K562 (cell line): ENCODE data around the gene CREB3L2. TPM values are rescaled to one million over a fixed set of nuclear protein-coding genes. Genes with fewer than 3 reads are reported as not detected.
A peak's percentile ranks its signal among the peaks of the same experiment; 100 is the strongest.

Experiments
- CCNT2 ChIP-seq: IDR thresholded peaks from 2 replicates; pipeline ENCODE4 v1.6.1; 2011; ENCODE audit warnings: borderline replicate concordance, low read depth, mild to moderate bottlenecking, moderate library complexity, mixed read lengths, low read length; ENCODE audit not compliant: insufficient read length; ENCODE audit errors: extremely low read depth
- HSF4 ChIP-seq: fragments of 250-450 bp; sonication (Bioruptor Pico); IDR thresholded peaks from 2 replicates; pipeline ENCODE4 v2.1.2; 2022; ENCODE audit warnings: mild to moderate bottlenecking, moderate library complexity, borderline replicate concordance
- KDM1A ChIP-seq, 2 experiments: fragments of 450-650 bp; IDR thresholded peaks; 2 replicates each; pipeline ENCODE4 v1.6.1; 2016; ENCODE audit warnings: mild to moderate bottlenecking in 2 of 2
- TCF7 ChIP-seq: sonication (generic); IDR thresholded peaks from 2 replicates; pipeline ENCODE4 v1.6.1; 2016; ENCODE audit warnings: antibody characterized with exemption, borderline replicate concordance
- ZNF253 ChIP-seq: fragments of 250-450 bp; sonication (Bioruptor Pico); conservative IDR thresholded peaks from 2 replicates; pipeline ENCODE4 v1.6.1; 2021; ENCODE audit warnings: mild to moderate bottlenecking
- polyA plus RNA-seq, 8 experiments: library from polyadenylated mRNA; depleted of rRNA in 4 of 8; stranded (reverse) in 5 of 8; unstranded in 3 of 8; fragments of >200 nt; fragmentation: Nextera tagmentation in 2 of 8; fragmentation: Illumina TruSeq in 1 of 8; extraction: Ambion mirVana in 2 of 8; extraction: Trizol in 1 of 8; gene quantifications; 2 replicates each; pipeline versions ENCODE4 v1.2.1 to v1.2.3, GENCODE V29; 2011 to 2014; ENCODE audit warnings: inconsistent platforms in 1 of 8, missing spikeins in 1 of 8
- total RNA-seq, 7 experiments: library from RNA; depleted of rRNA in 6 of 7; stranded (reverse); fragments of >200 nt in 6 of 7; fragmentation: Illumina TruSeq in 2 of 7; extraction: Trizol in 2 of 7; gene quantifications; 2 replicates each; pipeline versions ENCODE4 v1.2.1 to v1.2.3, GENCODE V29; 2011 to 2021; ENCODE audit warnings: low replicate concordance in 1 of 7
- TF ChIP-seq, protein P1 (sequence below): fragments of 200-600 bp; sonication (generic); IDR thresholded peaks from one replicate; pipeline ENCODE4 v1.6.1; 2012; ENCODE audit warnings: mild to moderate bottlenecking, low read depth, low read length, inconsistent platforms
- TF ChIP-seq, protein P2 (sequence below), 2 experiments: fragments of 450-650 bp; IDR thresholded peaks; 2 replicates each; pipeline ENCODE4 v1.6.1; 2016; ENCODE audit warnings: mild to moderate bottlenecking in 2 of 2, borderline replicate concordance in 1 of 2, low read depth in 1 of 2, moderate library complexity in 1 of 2

The CREB3L2 gene
- total and polyA plus RNA-seq, 9 of the 15 experiments (the other 6 are each of a cell fraction or from before 2014, with no cell fraction given), result 7.1 to 45.6 (median 15.8) TPM

DNA sequence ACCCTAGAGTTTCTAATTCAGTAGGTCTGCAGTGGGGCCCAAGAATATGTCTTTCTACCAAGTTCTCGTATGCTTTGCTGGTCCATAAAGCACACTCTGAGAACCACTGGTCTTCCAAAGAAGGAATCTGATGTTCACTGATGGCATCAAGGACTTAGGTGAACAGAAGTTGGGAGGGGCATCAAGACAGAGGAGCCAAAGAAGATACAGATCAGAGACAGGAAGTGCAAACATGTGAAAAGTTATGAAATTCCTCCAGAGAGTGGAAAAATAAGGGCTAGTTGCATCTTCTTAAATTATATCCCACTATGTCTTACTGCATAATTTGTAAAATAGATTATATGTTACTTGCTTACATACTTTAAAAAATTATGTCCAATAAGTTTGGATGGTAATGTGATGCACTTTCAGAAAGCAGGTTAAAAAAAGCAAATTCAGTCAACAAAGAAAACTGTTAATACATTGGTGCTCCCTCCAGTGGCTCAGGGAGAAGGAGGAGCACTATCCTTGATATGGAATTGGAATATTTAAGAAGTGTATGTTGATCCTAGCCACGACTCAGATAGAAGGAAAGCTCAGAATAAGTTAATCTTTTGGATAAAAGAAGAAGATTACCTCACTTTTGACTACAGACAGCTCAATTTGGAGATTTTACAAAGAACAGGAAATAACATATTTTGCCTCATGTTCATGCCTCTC is 35.8 kb downstream of the CREB3L2 start (continued):
- TF ChIP-seq, protein P1, sequence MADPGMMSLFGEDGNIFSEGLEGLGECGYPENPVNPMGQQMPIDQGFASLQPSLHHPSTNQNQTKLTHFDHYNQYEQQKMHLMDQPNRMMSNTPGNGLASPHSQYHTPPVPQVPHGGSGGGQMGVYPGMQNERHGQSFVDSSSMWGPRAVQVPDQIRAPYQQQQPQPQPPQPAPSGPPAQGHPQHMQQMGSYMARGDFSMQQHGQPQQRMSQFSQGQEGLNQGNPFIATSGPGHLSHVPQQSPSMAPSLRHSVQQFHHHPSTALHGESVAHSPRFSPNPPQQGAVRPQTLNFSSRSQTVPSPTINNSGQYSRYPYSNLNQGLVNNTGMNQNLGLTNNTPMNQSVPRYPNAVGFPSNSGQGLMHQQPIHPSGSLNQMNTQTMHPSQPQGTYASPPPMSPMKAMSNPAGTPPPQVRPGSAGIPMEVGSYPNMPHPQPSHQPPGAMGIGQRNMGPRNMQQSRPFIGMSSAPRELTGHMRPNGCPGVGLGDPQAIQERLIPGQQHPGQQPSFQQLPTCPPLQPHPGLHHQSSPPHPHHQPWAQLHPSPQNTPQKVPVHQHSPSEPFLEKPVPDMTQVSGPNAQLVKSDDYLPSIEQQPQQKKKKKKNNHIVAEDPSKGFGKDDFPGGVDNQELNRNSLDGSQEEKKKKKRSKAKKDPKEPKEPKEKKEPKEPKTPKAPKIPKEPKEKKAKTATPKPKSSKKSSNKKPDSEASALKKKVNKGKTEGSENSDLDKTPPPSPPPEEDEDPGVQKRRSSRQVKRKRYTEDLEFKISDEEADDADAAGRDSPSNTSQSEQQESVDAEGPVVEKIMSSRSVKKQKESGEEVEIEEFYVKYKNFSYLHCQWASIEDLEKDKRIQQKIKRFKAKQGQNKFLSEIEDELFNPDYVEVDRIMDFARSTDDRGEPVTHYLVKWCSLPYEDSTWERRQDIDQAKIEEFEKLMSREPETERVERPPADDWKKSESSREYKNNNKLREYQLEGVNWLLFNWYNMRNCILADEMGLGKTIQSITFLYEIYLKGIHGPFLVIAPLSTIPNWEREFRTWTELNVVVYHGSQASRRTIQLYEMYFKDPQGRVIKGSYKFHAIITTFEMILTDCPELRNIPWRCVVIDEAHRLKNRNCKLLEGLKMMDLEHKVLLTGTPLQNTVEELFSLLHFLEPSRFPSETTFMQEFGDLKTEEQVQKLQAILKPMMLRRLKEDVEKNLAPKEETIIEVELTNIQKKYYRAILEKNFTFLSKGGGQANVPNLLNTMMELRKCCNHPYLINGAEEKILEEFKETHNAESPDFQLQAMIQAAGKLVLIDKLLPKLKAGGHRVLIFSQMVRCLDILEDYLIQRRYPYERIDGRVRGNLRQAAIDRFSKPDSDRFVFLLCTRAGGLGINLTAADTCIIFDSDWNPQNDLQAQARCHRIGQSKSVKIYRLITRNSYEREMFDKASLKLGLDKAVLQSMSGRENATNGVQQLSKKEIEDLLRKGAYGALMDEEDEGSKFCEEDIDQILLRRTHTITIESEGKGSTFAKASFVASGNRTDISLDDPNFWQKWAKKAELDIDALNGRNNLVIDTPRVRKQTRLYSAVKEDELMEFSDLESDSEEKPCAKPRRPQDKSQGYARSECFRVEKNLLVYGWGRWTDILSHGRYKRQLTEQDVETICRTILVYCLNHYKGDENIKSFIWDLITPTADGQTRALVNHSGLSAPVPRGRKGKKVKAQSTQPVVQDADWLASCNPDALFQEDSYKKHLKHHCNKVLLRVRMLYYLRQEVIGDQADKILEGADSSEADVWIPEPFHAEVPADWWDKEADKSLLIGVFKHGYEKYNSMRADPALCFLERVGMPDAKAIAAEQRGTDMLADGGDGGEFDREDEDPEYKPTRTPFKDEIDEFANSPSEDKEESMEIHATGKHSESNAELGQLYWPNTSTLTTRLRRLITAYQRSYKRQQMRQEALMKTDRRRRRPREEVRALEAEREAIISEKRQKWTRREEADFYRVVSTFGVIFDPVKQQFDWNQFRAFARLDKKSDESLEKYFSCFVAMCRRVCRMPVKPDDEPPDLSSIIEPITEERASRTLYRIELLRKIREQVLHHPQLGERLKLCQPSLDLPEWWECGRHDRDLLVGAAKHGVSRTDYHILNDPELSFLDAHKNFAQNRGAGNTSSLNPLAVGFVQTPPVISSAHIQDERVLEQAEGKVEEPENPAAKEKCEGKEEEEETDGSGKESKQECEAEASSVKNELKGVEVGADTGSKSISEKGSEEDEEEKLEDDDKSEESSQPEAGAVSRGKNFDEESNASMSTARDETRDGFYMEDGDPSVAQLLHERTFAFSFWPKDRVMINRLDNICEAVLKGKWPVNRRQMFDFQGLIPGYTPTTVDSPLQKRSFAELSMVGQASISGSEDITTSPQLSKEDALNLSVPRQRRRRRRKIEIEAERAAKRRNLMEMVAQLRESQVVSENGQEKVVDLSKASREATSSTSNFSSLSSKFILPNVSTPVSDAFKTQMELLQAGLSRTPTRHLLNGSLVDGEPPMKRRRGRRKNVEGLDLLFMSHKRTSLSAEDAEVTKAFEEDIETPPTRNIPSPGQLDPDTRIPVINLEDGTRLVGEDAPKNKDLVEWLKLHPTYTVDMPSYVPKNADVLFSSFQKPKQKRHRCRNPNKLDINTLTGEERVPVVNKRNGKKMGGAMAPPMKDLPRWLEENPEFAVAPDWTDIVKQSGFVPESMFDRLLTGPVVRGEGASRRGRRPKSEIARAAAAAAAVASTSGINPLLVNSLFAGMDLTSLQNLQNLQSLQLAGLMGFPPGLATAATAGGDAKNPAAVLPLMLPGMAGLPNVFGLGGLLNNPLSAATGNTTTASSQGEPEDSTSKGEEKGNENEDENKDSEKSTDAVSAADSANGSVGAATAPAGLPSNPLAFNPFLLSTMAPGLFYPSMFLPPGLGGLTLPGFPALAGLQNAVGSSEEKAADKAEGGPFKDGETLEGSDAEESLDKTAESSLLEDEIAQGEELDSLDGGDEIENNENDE, result no peak
- TF ChIP-seq KDM1A (IDR thresholded peaks at IDR 0.05), result peak in 1 of 2 experiments; percentile 6; a peak in 1 of 4 replicates
- no peak for TF ChIP-seq CCNT2
- TF ChIP-seq HSF4, result no peak
- TF ChIP-seq TCF7, result no peak
- TF ChIP-seq, protein P2, sequence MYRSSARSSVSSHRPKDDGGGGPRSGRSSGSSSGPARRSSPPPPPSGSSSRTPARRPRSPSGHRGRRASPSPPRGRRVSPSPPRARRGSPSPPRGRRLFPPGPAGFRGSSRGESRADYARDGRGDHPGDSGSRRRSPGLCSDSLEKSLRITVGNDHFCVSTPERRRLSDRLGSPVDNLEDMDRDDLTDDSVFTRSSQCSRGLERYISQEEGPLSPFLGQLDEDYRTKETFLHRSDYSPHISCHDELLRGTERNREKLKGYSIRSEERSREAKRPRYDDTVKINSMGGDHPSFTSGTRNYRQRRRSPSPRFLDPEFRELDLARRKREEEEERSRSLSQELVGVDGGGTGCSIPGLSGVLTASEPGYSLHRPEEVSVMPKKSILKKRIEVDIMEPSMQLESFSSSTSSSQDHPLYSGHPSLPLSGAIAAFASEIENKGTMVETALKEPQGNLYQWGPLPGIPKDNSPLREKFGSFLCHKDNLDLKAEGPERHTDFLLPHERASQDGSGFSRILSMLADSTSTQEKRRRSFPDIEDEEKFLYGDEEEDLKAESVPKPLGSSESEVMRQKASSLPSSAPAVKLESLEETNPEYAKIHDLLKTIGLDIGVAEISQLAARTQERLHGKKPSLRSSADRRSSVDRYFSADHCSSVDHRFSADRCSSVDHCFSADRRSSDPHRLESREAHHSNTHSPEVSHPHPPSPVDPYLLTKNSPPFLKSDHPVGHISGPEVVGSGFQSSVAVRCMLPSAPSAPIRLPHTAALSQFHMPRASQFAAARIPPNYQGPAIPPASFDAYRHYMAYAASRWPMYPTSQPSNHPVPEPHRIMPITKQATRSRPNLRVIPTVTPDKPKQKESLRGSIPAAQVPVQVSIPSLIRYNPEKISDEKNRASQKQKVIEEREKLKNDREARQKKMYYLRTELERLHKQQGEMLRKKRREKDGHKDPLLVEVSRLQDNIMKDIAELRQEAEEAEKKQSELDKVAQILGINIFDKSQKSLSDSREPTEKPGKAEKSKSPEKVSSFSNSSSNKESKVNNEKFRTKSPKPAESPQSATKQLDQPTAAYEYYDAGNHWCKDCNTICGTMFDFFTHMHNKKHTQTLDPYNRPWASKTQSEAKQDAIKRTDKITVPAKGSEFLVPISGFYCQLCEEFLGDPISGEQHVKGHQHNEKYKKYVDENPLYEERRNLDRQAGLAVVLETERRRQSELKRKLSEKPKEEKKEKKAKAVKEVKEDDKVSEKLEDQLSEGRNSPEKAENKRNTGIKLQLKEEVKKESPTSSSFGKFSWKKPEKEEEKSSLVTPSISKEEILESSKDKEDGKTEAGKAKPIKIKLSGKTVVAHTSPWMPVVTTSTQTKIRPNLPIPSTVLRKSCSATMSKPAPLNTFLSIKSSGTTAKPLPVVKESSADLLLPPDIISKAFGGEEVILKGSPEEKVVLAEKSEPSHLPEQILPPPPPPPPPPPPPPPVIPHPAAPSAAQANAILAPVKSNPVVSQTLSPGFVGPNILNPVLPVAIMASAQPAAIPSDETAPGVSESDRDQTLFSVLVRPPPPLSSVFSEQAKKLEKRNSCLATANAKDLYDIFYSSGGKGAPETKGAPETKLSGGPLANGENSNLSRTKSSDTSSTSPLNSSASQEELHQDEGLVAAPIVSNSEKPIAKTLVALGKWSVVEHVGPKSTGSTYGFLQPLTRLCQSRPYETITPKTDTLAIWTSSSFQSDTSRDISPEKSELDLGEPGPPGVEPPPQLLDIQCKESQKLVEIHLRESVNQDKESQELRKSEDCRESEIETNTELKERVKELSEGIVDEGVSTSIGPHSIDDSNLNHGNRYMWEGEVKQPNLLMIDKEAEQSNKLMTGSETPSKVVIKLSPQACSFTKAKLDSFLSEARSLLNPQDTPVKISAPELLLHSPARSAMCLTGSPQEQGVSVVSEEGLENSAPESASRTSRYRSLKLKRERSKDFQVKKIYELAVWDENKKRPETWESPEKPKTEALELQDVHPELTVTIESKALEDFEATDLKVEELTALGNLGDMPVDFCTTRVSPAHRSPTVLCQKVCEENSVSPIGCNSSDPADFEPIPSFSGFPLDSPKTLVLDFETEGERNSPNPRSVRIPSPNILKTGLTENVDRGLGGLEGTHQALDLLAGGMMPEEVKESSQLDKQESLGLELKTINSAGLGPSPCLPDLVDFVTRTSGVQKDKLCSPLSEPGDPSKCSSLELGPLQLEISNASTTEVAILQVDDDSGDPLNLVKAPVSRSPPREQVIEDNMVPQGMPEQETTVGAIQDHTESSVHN (IDR thresholded peaks at IDR 0.05; ENCODE audit: borderline replicate concordance in 1 of 2, low read depth in 1 of 2), result peak in 1 of 2 experiments; percentile 26; a peak in 1 of 4 replicates
- TF ChIP-seq ZNF253 (CRISPR knock-in tag), result no peak
